Uterus (tissue), 2 donors: ENCODE data around the gene SH3PXD2A.

Experiments
- POLR2A ChIP-seq, 2 donors: fragments of 450-650 bp; IDR thresholded peaks; one replicate each; pipeline ENCODE4 v1.6.1; 2016; ENCODE audit warnings: antibody characterized with exemption in 2 of 2, mild to moderate bottlenecking in 1 of 2, moderate library complexity in 1 of 2
- TF ChIP-seq, protein P1 (sequence below), 4 experiments: fragments of 200-600 bp in 2 of 4; fragments of 450-650 bp in 2 of 4; sonication (generic) in 2 of 4; IDR thresholded peaks; one replicate each; pipeline ENCODE4 v1.5.1; 2016 to 2019; ENCODE audit warnings: antibody characterized with exemption in 4 of 4, mild to moderate bottlenecking in 2 of 4, moderate library complexity in 1 of 4

DNA sequence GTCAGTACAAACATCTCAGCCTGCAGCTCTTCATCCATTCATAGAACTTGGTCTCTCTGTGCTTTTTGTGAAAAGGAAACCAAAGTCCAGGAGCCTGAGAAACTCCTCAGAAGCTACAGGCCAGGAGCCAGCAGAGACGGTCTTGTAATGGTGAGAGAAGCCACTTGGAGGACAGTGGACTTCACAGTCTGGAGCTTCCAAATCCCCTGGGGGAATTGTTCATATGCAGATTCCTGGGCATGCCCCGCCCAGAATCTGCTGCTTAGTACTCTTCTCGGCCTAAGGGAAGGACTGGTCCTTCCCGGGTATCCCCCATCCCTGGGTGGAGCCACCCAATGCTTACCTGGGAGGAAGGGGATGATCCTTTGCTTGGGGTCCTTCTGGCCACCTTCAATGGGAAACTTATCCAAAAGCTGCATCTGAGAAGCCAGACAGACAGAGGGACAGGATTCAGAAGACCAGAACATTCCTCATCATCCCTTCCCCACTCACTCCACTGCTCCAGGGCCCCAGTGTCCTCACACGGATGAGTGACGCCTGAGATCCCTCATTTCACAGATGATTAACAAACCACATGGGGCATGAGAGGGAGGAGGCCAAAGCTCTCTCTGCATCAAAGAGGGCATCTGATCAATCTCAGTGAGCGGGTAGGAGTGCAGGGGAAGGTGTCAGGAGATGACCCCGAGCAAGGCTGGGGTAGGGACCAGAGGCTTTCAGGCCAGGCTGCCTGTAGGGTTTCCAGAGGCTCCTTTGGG lies 88.4 kb downstream of the SH3PXD2A start:
- TF ChIP-seq, protein P1, sequence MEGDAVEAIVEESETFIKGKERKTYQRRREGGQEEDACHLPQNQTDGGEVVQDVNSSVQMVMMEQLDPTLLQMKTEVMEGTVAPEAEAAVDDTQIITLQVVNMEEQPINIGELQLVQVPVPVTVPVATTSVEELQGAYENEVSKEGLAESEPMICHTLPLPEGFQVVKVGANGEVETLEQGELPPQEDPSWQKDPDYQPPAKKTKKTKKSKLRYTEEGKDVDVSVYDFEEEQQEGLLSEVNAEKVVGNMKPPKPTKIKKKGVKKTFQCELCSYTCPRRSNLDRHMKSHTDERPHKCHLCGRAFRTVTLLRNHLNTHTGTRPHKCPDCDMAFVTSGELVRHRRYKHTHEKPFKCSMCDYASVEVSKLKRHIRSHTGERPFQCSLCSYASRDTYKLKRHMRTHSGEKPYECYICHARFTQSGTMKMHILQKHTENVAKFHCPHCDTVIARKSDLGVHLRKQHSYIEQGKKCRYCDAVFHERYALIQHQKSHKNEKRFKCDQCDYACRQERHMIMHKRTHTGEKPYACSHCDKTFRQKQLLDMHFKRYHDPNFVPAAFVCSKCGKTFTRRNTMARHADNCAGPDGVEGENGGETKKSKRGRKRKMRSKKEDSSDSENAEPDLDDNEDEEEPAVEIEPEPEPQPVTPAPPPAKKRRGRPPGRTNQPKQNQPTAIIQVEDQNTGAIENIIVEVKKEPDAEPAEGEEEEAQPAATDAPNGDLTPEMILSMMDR (IDR thresholded peaks at IDR 0.05), result no peak
- TF ChIP-seq POLR2A (IDR thresholded peaks at IDR 0.05), result no peak
